NCI-H226 (cell line): ENCODE data around the gene GPR162.

Source experiments
- DNase-seq: peaks from one replicate; pipeline ENCODE4 v3.0.0-alpha.2; 2015

Gene GPR162

DNA sequence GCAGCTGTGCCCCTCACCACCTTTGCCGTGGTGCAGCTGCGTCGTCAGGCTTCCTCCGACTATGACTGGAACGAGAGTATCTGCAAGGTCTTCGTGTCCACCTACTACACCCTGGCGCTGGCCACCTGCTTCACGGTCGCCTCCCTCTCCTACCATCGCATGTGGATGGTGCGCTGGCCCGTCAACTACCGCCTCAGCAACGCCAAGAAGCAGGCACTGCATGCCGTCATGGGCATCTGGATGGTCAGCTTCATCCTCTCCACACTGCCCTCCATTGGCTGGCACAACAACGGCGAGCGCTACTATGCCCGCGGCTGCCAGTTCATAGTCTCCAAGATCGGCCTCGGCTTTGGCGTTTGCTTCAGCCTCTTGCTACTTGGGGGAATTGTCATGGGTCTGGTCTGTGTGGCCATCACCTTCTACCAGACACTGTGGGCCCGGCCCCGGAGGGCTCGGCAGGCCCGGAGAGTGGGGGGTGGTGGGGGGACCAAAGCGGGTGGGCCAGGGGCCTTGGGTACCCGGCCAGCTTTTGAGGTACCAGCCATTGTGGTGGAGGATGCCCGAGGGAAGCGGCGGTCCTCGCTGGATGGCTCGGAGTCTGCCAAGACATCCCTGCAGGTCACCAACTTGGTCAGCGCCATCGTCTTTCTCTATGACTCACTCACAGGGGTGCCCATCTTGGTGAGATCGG lies 2.6 kb downstream of the GPR162 start:
- no peak for DNase-seq

DNA sequence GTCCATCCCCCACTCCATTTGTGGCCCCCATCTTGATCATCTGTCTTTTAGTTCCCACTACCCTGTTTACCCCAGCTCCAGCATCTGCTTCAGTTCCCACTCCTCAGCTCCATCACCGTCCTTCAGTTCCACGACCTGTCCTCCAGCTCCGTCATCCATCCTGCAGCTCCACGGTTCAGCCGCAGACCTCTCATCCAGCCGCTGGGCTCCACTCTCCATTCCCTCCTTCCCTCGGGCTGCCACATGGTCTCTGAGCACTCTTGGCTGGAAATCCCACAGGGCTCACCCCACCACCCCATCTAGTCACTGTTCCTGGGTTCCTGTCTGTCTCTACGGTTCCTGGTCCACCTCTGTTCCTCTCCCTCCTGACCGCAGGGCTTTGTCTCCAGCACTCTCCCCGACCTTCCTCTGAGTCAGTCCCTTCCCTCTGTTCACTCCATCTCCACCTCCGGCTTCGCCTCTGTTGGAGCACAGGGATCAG lies 3.3 kb downstream of the GPR162 start:
- DNase-seq = no peak

- peak; percentile 60 for DNase-seq
Measured at GRCh38 chr12:6825398-6826124, 3.9 kb downstream of the GPR162 start.

- no peak for DNase-seq
Measured at GRCh38 chr12:6826125-6826733, 4.6 kb downstream of the GPR162 start.

DNA sequence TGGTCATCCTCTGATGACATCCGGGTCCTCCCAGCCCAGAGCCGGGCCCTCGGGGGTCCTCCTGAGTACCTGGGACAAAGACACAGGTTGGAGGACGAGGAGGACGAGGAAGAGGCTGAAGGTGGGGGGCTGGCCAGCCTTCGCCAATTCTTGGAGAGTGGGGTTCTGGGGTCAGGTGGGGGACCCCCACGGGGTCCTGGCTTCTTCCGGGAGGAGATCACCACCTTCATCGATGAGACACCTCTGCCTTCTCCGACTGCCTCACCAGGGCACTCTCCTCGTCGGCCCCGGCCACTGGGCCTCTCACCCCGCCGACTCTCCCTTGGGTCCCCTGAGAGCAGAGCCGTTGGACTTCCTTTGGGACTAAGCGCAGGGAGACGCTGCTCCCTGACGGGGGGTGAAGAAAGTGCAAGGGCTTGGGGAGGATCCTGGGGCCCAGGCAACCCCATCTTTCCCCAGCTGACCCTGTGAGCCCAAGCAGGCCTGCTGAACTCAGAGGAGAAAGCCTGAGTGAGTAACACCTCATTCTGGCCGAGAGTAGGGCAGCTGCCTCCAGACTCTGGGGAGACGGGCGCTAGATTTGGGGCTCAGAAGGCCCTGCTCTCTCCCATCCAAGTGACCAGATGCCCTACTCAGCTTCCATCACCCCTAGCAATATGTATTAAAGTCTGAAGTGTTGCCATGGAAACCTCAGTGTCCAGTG lies 5.3 kb downstream of the GPR162 start:
- DNase-seq = no peak

DNA sequence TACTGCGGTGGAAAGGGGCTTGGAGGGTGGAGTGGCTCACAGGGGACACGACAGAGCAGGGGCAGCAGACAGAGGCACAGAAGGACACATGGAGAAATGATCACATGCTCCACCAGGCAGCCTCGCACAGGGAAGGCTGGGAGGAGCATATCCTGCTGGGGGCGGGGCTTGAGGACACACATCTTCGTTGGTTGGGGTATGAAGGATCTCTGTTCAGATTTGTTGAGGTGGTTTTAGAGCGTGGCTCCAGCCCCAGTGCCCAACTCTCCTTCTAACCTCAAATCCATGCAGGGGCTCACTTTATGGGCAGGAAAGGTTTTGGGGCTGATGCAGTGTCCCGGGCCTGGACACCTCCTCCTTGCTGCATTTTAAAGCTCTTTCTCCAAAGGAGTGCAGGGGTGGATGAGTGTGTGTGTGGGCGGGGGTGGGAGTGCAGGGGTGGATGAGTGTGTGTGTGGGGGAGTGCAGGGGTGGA lies 5.9 kb downstream of the GPR162 start:
- DNase-seq = peak; percentile 63

- peak; percentile 24 for DNase-seq
Measured at GRCh38 chr12:6827982-6828780, 6.6 kb downstream of the GPR162 start, which contains the start of gene P3H3. Gene P3H3, plus strand, starts transcription at chr12:6828407. Its CDS starts 34 bp downstream, at chr12:6828441.

GRCh38 chr12:6828781-6829535 lies 7.3 kb downstream of the GPR162 start:
- DNase-seq = no peak

- no peak for DNase-seq
Measured at GRCh38 chr12:6829536-6830220, 8.1 kb downstream of the GPR162 start.

- DNase-seq = no peak
Measured at GRCh38 chr12:6830286-6830890, 8.8 kb downstream of the GPR162 start.

DNA sequence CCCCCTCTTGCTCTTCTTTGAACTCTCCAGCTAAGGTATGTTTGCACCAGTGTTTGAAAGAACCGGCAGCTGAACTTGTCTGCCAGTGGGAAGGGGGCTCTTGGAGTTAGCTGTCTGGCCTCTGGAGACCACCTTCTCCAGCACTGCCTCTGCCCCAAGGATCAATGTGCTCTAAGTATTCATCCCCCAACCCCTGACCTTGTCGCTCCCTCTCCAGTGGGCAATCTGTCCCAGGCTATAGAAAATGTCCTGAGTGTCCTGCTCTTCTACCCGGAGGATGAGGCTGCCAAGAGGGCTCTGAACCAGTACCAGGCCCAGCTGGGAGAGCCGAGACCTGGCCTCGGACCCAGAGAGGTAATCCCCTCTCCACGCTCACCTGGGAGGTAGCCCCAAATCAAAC lies 9.4 kb downstream of the GPR162 start:
- DNase-seq = no peak

DNA sequence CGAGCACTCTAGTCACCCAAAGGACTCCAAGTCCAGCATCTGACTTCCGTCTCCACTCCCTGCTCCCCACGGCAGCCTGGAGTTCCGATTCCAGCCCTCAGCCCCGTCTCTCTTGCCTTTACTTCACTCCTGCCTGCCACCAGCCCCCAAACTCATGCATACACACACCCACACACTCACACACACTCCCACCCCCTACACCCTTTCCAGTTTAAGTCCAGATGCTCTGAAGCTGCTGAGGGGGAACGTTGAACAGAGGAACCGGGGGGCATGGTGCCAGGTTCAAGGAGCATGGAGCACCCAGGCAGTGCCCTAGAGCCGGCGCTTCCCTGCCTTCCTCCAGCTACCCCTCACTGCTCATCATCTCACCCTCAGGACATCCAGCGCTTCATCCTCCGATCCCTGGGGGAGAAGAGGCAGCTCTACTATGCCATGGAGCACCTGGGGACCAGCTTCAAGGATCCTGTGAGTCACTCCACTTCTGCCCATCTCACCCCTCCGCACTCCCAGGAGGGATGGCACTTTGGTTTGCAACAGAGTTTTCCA lies 9.9 kb downstream of the GPR162 start:
- no peak for DNase-seq

DNA sequence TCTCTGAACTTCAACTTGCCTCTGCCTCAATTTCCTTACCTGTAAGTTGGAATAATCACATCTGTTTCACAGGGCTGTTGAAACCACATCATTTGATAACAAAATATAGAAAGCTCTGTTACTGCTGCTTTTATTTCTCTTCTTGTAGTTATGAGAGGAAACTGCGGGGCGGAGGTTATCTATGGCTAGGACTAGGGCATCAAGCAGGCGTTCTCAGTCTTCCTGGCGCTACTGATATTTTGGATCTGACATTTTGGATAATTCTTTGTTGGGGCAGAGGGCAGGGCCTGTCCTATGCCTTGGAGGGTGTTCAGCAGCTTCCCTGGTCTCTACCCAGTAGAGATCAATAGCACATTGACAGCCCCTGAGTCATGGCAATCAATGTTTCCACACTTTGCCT lies 10.5 kb downstream of the GPR162 start:
- no peak for DNase-seq

- no peak for DNase-seq
Measured at GRCh38 chr12:6833189-6833890, 11.7 kb downstream of the GPR162 start.

- DNase-seq = no peak
Measured at GRCh38 chr12:6834254-6834653, 12.6 kb downstream of the GPR162 start.

DNA sequence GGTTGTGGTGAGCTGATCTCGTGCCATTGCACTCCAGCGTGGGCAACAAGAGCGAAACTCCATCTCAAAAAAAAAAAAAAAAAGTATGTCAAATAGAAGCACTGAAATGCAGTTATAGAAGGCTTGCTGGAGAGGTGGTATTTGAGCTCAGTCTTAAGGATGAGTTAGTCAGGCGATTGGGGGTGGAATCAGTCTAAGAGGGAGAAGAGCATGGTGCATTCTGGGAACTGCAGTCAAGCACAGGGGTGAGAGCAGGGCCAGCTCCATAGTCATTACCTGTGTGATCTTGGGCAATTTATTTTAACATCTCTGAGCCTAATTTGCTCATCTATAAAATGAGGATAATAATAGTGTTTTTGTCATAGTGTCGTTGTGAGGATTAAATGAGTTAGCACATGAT lies 13.3 kb downstream of the GPR162 start:
- DNase-seq = no peak

GRCh38 chr12:6836851-6837250 lies 15.2 kb downstream of the GPR162 start:
- no peak for DNase-seq

GRCh38 chr12:6837370-6838060 lies 15.9 kb downstream of the GPR162 start:
- DNase-seq = no peak

- no peak for DNase-seq
Measured at GRCh38 chr12:6838854-6839253, 17.2 kb downstream of the GPR162 start.
